Fibroblast of lung (primary cell): Measurements from ENCODE around the gene SYNDIG1. TPM values are rescaled to one million over a fixed set of nuclear protein-coding genes. Genes with fewer than 3 reads are reported as not detected.

Experiments used
- DNase-seq, 2 donors: peaks; one replicate each; pipeline versions ENCODE4 v3.0.0 to v3.0.0-alpha.2; 2010; ENCODE audit warnings: low read depth in 2 of 2
- H2AFZ ChIP-seq: 2 replicates; pipeline ENCODE4 v1.5.1; 2012; ENCODE audit warnings: low read length, control low read depth, inconsistent platforms
- H3K27ac ChIP-seq: 2 replicates; pipeline ENCODE4 v1.5.1; 2011; ENCODE audit warnings: low read length, control low read depth; ENCODE audit not compliant: insufficient read depth
- H3K27me3 ChIP-seq: 2 replicates; pipeline ENCODE4 v1.5.1; 2011; ENCODE audit warnings: mild to moderate bottlenecking, low read length; ENCODE audit not compliant: control insufficient read depth, insufficient read depth
- H3K36me3 ChIP-seq: 2 replicates; pipeline ENCODE4 v1.5.1; 2011; ENCODE audit warnings: low read length; ENCODE audit not compliant: control insufficient read depth, insufficient read depth
- H3K4me1 ChIP-seq: 2 replicates; pipeline ENCODE4 v1.5.1; 2011; ENCODE audit warnings: low read length; ENCODE audit not compliant: control insufficient read depth, insufficient read depth; ENCODE audit errors: extremely low read depth
- H3K4me2 ChIP-seq: 2 replicates; pipeline ENCODE4 v1.5.1; 2011; ENCODE audit warnings: low read length, control low read depth; ENCODE audit not compliant: insufficient read depth; ENCODE audit errors: extremely low read depth
- H3K4me3 ChIP-seq, 4 experiments: fragments of 200-600 bp in 1 of 4; sonication (generic) in 1 of 4; replicated peaks in 1 of 4; 2 replicates each; pipeline ENCODE4 v1.5.1; 2011 to 2016; ENCODE audit warnings: low read length in 4 of 4, low read depth in 3 of 4, mild to moderate bottlenecking in 3 of 4, control low read depth in 2 of 4, inconsistent platforms in 1 of 4, mixed read lengths in 1 of 4; ENCODE audit not compliant: insufficient read depth in 1 of 4; ENCODE audit errors: control extremely low read depth in 1 of 4
- H3K79me2 ChIP-seq: 2 replicates; pipeline ENCODE4 v1.5.1; 2012; ENCODE audit warnings: mild to moderate bottlenecking, low read length, inconsistent platforms; ENCODE audit not compliant: control insufficient read depth, insufficient read depth
- H3K9ac ChIP-seq: 2 replicates; pipeline ENCODE4 v1.5.1; 2011; ENCODE audit warnings: mild to moderate bottlenecking, low read length, control low read depth; ENCODE audit not compliant: insufficient read depth
- H3K9me3 ChIP-seq: 2 replicates; pipeline ENCODE4 v1.5.1; 2012; ENCODE audit warnings: low read depth, low read length; ENCODE audit not compliant: control insufficient read depth, insufficient read depth
- H4K20me1 ChIP-seq: 2 replicates; pipeline ENCODE4 v1.5.1; 2011; ENCODE audit warnings: low read length; ENCODE audit not compliant: control insufficient read depth, insufficient read depth; ENCODE audit errors: extremely low read depth
- EZH2 ChIP-seq: IDR thresholded peaks from 2 replicates; pipeline ENCODE4 v1.5.1; 2012; ENCODE audit warnings: low read length, control low read depth, mild to moderate bottlenecking; ENCODE audit errors: missing control alignments
- polyA plus RNA-seq, 2 donors: library from polyadenylated mRNA; depleted of rRNA in 1 of 2; stranded (reverse) in 1 of 2; unstranded in 1 of 2; fragments of >200 nt; gene quantifications; 2 replicates each; pipeline ENCODE4 v1.2.1, GENCODE V29; 2011 to 2012; ENCODE audit warnings: missing spikeins in 1 of 2
- total RNA-seq: library from RNA; depleted of rRNA; stranded (reverse); fragments of >200 nt; gene quantifications from 2 replicates; pipeline ENCODE4 v1.2.1, GENCODE V29; 2014
- TF ChIP-seq, protein P1 (sequence below), 2 donors: IDR thresholded peaks in 1 of 2; conservative IDR thresholded peaks in 1 of 2; 1 replicate in 1 of 2; 2 replicates in 1 of 2; pipeline ENCODE4 v1.5.1; 2011 to 2012; ENCODE audit warnings: low read length in 2 of 2, control low read depth in 1 of 2, inconsistent platforms in 1 of 2, low read depth in 1 of 2, mild to moderate bottlenecking in 1 of 2

Gene SYNDIG1
- total and polyA plus RNA-seq, 2 donors (not counting 1 experiment from before 2014, with no cell fraction given), result 0.02 to 0.17 TPM

DNA sequence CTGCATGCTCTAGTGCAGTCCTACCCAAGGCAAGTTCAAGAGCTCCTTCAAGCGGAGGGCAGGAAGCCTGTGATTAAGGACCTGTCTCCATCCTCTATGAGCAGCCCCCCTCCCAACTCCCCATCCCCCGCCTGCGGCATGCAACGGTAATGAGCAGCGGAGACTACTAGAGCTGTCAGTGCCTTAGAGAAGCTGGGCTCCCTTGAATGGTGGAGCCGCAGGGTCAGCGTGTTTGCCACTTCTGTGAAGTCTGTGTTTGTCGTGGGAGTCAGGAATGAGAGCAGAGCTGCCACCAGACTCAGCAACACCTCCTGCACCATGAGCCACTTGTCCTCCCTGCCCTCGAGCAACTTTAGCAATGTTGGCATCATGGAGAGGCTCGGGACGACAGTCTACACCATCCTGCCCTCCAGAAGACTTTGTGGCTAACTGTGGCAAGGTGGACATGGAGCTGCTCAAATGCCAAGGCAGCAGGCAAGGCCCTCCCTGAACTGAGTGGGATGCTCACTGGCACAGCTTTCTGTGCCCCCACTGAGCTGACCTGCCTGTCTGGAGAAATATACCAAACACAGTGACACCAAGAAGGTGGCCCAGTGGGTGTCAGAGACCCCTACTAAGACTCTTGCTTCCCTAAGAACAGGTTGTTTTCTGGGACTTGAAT lies 23.8 kb upstream of the SYNDIG1 start:
- Histone ChIP-seq H3K4me2 (no peak overlapping the region), H3K4me1 (no peaks in the 10 kb centered on the region), H3K4me3 (no peak overlapping the region), H3K36me3 (no peaks in the 10 kb centered on the region), H3K9ac (no peak overlapping the region), H3K9me3 (no peaks in the 10 kb centered on the region), H3K79me2 (no peaks in the 10 kb centered on the region), H3K27ac (no peak overlapping the region), H4K20me1 (no peaks in the 10 kb centered on the region), H2AFZ (no peak overlapping the region), H3K27me3 (no peaks in the 10 kb centered on the region)
- no peak for DNase-seq
- no peak for TF ChIP-seq EZH2
- TF ChIP-seq, protein P1, sequence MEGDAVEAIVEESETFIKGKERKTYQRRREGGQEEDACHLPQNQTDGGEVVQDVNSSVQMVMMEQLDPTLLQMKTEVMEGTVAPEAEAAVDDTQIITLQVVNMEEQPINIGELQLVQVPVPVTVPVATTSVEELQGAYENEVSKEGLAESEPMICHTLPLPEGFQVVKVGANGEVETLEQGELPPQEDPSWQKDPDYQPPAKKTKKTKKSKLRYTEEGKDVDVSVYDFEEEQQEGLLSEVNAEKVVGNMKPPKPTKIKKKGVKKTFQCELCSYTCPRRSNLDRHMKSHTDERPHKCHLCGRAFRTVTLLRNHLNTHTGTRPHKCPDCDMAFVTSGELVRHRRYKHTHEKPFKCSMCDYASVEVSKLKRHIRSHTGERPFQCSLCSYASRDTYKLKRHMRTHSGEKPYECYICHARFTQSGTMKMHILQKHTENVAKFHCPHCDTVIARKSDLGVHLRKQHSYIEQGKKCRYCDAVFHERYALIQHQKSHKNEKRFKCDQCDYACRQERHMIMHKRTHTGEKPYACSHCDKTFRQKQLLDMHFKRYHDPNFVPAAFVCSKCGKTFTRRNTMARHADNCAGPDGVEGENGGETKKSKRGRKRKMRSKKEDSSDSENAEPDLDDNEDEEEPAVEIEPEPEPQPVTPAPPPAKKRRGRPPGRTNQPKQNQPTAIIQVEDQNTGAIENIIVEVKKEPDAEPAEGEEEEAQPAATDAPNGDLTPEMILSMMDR (conservative IDR thresholded peaks at IDR 0.05 in 1 of 2, IDR thresholded peaks at IDR 0.05 in 1 of 2; ENCODE audit: low read depth in 1 of 2, low read length in 2 of 2), result no peak

DNA sequence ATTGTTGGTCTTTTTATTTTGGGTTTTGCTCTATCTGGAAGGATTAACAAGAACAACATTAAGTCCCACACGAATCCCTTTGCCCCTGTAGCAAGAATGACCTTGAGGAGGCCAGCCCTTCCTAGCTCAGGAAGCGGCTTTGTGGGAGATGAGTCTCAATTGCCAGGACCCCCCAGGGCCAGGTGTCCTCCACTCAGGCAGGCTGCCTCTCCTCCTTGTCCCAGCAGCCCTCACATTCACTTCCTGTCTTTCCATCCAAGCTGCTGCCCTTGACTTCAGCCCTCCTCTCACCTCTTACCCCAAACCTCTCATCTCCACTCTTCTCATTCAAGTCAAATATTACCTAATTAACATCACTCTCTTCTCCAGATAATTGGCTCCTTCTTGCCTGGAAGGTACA lies 22.6 kb upstream of the SYNDIG1 start:
- Histone ChIP-seq H4K20me1 (no peaks in the 10 kb centered on the region), H3K4me3 (no peak overlapping the region), H3K27ac (no peak overlapping the region), H3K36me3 (no peaks in the 10 kb centered on the region), H3K4me2 (no peak overlapping the region), H3K4me1 (no peaks in the 10 kb centered on the region), H3K79me2 (no peaks in the 10 kb centered on the region), H2AFZ (no peak overlapping the region), H3K9ac (no peak overlapping the region), H3K9me3 (no peaks in the 10 kb centered on the region), H3K27me3 (no peaks in the 10 kb centered on the region)
- DNase-seq, result no peak
- TF ChIP-seq, protein P1 (conservative IDR thresholded peaks at IDR 0.05 in 1 of 2, IDR thresholded peaks at IDR 0.05 in 1 of 2; ENCODE audit: low read depth in 1 of 2, low read length in 2 of 2), result no peak
- TF ChIP-seq EZH2, result no peak

DNA sequence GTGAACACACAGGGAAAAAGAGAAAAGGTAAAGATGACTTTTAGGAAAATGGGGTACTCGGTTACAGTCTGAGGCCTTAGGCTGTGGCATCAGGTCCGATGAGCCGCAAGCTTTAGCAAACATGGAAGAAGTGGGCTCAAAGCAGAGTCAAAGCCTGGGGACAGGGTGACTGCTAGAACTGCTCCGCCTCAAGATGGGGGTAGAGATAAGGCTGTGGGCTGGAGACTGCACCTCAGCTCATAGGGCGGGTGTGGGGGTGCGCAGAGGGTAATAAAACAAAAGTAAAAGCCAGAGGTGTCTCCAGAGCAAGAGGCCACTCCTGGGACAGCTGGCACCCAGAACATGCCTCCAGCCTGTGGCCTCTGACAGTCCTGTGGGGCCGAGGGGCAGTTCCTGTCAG lies 21.3 kb upstream of the SYNDIG1 start:
- Histone ChIP-seq H3K9me3 (no peaks in the 10 kb centered on the region), H3K79me2 (no peaks in the 10 kb centered on the region), H3K27me3 (no peaks in the 10 kb centered on the region), H3K36me3 (no peaks in the 10 kb centered on the region), H2AFZ (no peak overlapping the region), H3K4me3 (no peak overlapping the region), H3K27ac (no peak overlapping the region), H3K9ac (no peak overlapping the region), H3K4me1 (no peaks in the 10 kb centered on the region), H4K20me1 (no peaks in the 10 kb centered on the region), H3K4me2 (no peak overlapping the region)
- no peak for DNase-seq
- no peak for TF ChIP-seq EZH2
- TF ChIP-seq, protein P1 (conservative IDR thresholded peaks at IDR 0.05 in 1 of 2, IDR thresholded peaks at IDR 0.05 in 1 of 2; ENCODE audit: low read depth in 1 of 2, low read length in 2 of 2), result no peak
